IMR-90 (cell line): Measurements from ENCODE around the gene SLC35C1.

Source experiments
- CEBPB ChIP-seq: IDR thresholded peaks from 2 replicates; pipeline ENCODE4 v1.6.1; 2012; ENCODE audit warnings: low read depth, low read length, improper control_type of control experiment
- CTCF ChIP-seq: conservative IDR thresholded peaks from 2 replicates; pipeline ENCODE4 v1.5.1; 2012; ENCODE audit warnings: mild to moderate bottlenecking, low read depth, low read length, improper control_type of control experiment
- ELK1 ChIP-seq: fragments of 150-350 bp; IDR thresholded peaks from 2 replicates; pipeline ENCODE4 v1.6.1; 2016; ENCODE audit warnings: low read depth, mild to moderate bottlenecking, low read length, moderate library complexity, borderline replicate concordance
- FOS ChIP-seq: fragments of 150-350 bp; IDR thresholded peaks from 2 replicates; pipeline ENCODE4 v1.6.1; 2016; ENCODE audit warnings: low read depth, low read length
- POLR2A ChIP-seq: IDR thresholded peaks from 2 replicates; pipeline ENCODE4 v1.6.1; 2012; ENCODE audit warnings: mild to moderate bottlenecking, low read depth, low read length
- SMC3 ChIP-seq: fragments of 150-350 bp; IDR thresholded peaks from 2 replicates; pipeline ENCODE4 v1.6.1; 2016; ENCODE audit warnings: low read depth, mild to moderate bottlenecking, antibody characterized with exemption, low read length, moderate library complexity

- no peak for TF ChIP-seq ELK1
- no peak for TF ChIP-seq CTCF
- no peak for TF ChIP-seq POLR2A
- no peak for TF ChIP-seq SMC3
- no peak for TF ChIP-seq FOS
- TF ChIP-seq CEBPB: no peak
These were observed 18.7 kb upstream of the SLC35C1 start for GRCh38 chr11:45786272-45786671.
